ENCODE results near the gene FMNL3.

Gene FMNL3

DNA sequence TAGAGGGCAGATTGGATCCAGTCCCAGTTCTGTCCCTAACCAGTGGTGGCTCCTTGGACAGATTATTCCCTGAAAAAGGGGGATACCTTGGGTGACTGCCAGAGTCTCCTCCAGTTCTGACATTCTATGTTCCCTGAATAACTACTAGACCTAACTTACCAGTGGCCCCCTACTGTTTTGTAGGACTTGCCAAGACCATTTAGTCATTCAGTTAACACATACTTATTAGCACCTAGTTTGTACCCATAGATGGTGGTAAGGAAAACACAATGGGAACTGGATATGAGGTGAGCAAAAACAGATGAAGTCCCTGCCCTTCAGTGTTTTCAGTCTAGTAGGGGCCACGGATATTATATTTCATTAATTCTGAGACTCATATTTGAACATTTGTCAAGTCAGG, 80.4 kb downstream of the FMNL3 start:
- Histone ChIP-seq H3K4me3 (ENCODE audit: low read length in 2 of 2) (no peak overlapping the region), H3K9me3 (ENCODE audit: control insufficient read depth in 2 of 2, low read length in 2 of 2) (no peaks in the 10 kb centered on the region), H3K36me3 (ENCODE audit: control insufficient read depth in 2 of 2, insufficient read depth in 2 of 2, low read length in 2 of 2) (peaks cover 5 to 7% of the 10 kb centered on the region in 2 donors), H3K27me3 (ENCODE audit: control insufficient read depth in 1 of 2, insufficient read depth in 2 of 2, low read length in 2 of 2) (no peaks in the 10 kb centered on the region), H3K9ac (ENCODE audit: low read length in 2 of 2) (no peak overlapping the region), H3K27ac (ENCODE audit: low read length) (no peak overlapping the region), H3K4me1 (ENCODE audit: control insufficient read depth, insufficient read depth, low read length) (peaks cover 22% of the 10 kb centered on the region)

DNA sequence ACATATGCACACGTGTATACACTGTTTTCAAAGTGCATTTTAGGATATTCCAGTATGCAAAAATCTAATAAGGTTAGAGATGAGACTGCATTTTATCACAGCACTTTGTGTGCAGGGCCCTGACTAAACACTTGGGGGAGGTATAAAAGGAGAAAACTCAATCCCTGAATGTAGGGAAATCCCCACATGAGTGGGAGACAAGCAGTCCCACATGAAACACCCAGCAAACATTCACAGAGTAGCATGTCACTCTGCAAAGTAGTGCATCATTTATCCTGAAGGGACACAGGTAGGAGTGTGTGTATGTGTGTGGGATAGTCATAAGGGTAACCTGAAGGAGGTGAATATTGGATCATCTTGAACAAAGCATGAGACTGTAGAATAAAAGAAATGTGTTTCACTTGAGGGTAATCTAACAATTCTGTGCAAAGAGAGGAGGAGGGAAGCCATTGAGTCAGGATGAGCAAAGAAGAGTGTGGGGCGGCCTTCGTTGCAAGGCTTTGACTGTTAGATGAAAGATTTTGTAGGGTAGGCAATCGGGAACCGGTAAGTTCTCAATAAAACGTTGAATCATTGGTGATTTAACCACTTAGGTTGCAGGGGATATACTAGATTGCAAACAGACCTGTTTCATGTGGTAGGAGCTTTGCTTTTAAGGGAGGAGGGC, 80.9 kb downstream of the FMNL3 start:
- Histone ChIP-seq H3K9ac (ENCODE audit: low read length in 2 of 2) (no peak overlapping the region), H3K36me3 (ENCODE audit: control insufficient read depth in 2 of 2, insufficient read depth in 2 of 2, low read length in 2 of 2) (peaks cover 0 to 3% of the 10 kb centered on the region in 2 donors), H3K4me3 (ENCODE audit: low read length in 2 of 2) (no peak overlapping the region), H3K27ac (ENCODE audit: low read length) (no peak overlapping the region), H3K4me1 (ENCODE audit: control insufficient read depth, insufficient read depth, low read length) (peaks cover 26% of the 10 kb centered on the region), H3K27me3 (ENCODE audit: control insufficient read depth in 1 of 2, insufficient read depth in 2 of 2, low read length in 2 of 2) (no peaks in the 10 kb centered on the region), H3K9me3 (ENCODE audit: control insufficient read depth in 2 of 2, low read length in 2 of 2) (no peaks in the 10 kb centered on the region)

DNA sequence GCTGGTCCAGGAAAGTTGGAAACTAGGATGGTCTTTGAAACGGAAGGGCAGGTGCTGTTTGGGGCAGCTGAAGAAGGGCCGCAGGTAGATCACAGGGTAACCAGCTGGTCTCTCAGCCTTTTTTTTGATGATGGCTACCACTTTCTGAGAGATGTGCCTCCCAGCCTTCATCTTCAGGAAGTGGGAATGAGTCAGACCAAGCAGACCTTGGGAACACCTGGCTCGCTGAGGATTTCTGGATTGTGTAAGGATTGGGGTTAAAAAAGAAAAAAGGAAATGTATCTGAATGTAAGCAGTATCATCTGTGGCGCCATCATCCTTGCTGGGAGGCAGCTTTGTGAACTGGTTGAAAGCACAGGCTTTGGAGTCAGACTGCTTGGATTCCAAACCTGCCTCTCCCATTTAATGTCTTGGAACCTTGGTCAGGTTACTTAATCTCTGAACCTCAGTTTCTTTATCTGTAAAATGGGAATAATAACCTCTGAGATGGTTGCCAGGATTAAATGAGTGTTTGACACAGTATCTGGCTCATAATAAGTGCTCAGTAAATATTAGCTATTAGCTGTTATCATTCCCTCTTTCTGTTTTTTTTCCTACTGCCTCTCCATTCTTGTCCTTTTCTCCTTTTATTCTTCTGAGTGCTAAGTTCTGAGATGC, 82.2 kb downstream of the FMNL3 start:
- H3K27me3 ChIP-seq (ENCODE audit: control insufficient read depth in 1 of 2, insufficient read depth in 2 of 2, low read length in 2 of 2): no peaks in the 10 kb centered on the region
- H3K27ac ChIP-seq (ENCODE audit: low read length): peak overlapping the region; percentile 11
- no peak overlapping the region for H3K9ac ChIP-seq (ENCODE audit: low read length in 2 of 2)
- no peak overlapping the region for H3K4me3 ChIP-seq (ENCODE audit: low read length in 2 of 2)
- no peaks in the 10 kb centered on the region for H3K36me3 ChIP-seq (ENCODE audit: control insufficient read depth in 2 of 2, insufficient read depth in 2 of 2, low read length in 2 of 2)
- H3K9me3 ChIP-seq (ENCODE audit: control insufficient read depth in 2 of 2, low read length in 2 of 2): no peaks in the 10 kb centered on the region
- H3K4me1 ChIP-seq (ENCODE audit: control insufficient read depth, insufficient read depth, low read length): peaks cover 28% of the 10 kb centered on the region

DNA sequence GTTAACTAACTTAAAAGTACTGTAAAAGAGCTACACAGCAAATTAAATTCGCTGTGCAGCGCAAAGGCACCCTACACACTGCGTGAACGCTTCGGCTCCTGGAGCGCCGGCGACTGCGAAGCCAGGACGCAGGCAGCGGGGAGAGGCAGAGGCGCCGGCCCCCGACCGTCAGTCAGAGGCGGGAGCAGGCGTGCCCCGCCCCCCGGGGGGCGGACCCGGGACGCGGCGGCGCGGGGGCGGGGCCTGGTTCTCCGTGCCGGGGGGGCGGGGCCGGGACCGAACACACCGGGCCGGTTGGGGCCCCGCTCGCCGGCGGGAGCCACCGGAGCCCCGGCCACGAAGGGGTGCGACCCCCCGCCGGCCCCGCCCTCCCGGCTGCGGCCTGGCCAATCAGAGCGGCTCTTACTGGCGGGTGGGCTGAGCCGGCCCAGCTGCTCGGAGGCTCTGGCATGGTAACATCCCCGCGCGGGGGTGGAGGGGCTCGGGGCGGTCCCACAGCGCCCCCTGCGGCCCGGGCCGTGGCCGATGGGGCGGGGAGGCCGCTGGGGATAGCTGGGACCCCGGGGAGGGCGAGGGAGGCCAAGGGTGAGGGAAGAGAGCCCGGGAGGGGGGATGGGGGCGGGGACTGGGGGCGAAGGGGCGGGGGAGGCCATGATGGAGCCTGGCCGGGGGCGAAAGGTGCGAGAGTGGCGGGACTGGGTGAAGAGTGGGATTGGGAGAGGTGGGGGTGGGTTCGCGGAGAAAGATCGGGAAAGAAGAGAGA, 83.9 kb downstream of the FMNL3 start, which contains the start of gene PRPF40B:
Gene PRPF40B (plus strand): TSS at position 420 of the 763 bp plus-strand sequence. CDS start 30 bp downstream, at position 450.
- no peaks in the 10 kb centered on the region for H3K27me3 ChIP-seq (ENCODE audit: control insufficient read depth in 1 of 2, insufficient read depth in 2 of 2, low read length in 2 of 2)
- H3K4me1 ChIP-seq (ENCODE audit: control insufficient read depth, insufficient read depth, low read length): peaks cover 28% of the 10 kb centered on the region
- no peaks in the 10 kb centered on the region for H3K9me3 ChIP-seq (ENCODE audit: control insufficient read depth in 2 of 2, low read length in 2 of 2)
- H3K27ac ChIP-seq (ENCODE audit: low read length): peak within 1 kb of the TSS; percentile 83
- H3K9ac ChIP-seq (ENCODE audit: low read length in 2 of 2): peak within 1 kb of the TSS; percentile 81 to 88
- H3K36me3 ChIP-seq (ENCODE audit: control insufficient read depth in 2 of 2, insufficient read depth in 2 of 2, low read length in 2 of 2): no peaks in the 10 kb centered on the region
- peak within 1 kb of the TSS; percentile 84 to 97 for H3K4me3 ChIP-seq (ENCODE audit: low read length in 2 of 2)

DNA sequence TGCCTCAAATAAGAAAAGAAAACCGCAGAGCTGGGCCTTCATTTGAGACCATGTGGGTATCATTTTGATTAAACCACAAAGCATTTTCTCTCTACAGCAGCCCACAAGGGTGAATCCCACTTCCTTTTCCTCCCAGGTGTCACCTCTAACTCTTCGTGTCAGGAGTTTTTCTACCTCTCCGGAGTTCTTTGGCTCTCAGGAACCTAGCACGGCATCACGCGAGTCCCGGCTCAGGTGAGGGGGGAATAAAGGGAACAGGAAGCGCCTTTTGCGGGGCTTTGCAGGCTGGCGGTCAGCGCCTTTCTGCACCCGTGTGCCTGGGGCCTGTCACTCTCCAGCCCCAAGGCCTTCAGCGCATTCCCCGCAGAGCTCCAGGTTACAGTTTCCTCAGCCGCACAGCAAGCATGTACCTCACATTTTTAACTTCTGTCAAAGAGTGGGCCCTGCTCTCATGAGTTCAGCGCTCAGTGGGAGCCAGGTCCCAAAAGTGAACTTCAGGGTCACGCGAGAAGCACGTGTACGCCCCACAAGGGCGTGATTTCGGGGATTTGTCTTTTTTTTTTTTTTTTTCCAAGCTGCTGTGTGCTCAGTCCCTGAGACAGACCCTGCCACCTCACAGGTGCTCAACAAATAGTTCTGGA, 84.6 kb downstream of the FMNL3 start:
- peaks cover 28% of the 10 kb centered on the region for H3K4me1 ChIP-seq (ENCODE audit: control insufficient read depth, insufficient read depth, low read length)
- H3K36me3 ChIP-seq (ENCODE audit: control insufficient read depth in 2 of 2, insufficient read depth in 2 of 2, low read length in 2 of 2): no peaks in the 10 kb centered on the region
- peak overlapping the region; percentile 81 to 88 for H3K9ac ChIP-seq (ENCODE audit: low read length in 2 of 2)
- H3K27ac ChIP-seq (ENCODE audit: low read length): peak overlapping the region; percentile 83
- H3K4me3 ChIP-seq (ENCODE audit: low read length in 2 of 2): peak overlapping the region; percentile 84 to 97
- H3K9me3 ChIP-seq (ENCODE audit: control insufficient read depth in 2 of 2, low read length in 2 of 2): no peaks in the 10 kb centered on the region
- no peaks in the 10 kb centered on the region for H3K27me3 ChIP-seq (ENCODE audit: control insufficient read depth in 1 of 2, insufficient read depth in 2 of 2, low read length in 2 of 2)

DNA sequence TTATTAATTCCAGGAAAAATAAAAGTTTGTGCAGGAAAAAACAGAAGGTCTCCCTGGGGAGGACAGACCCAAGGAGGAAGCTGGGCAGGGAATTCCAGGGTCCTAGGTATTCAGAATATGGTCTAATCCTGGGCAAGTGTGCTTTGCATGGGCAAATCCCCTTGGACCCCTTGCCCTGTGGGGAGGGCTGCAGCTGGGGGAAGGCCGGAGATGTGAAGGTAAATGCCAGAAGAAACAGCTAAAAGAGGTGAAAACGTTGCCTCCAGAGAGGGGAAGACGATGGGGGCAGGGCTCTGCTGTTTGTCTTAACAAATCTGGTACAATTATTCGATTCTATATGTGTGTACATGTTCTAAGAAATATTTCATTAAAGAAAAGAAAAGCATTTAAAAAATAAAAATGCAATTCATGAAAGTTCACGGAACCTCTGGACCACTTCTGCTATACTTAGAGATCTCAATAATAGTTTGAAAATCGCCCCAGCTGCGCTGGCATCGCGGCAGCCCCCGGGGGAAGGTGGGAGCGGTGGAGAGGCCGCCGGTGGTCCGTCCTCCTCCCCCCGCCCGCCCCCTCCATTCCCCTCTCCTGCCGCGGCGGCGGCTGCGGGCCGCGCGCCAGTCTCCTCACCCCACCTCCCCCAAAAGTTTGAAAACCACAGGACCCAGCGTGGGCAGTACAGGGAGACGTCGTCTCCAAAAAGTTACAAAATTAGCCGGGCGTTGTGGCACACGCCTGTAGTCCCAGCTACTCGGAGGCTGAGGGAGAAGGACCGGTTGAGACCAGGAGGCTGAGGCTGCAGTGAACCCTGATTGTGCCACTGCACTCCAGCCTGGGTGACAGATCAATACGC, 85.3 kb downstream of the FMNL3 start:
- peak overlapping the region; percentile 83 for H3K27ac ChIP-seq (ENCODE audit: low read length)
- H3K4me1 ChIP-seq (ENCODE audit: control insufficient read depth, insufficient read depth, low read length): peaks cover 28% of the 10 kb centered on the region
- H3K36me3 ChIP-seq (ENCODE audit: control insufficient read depth in 2 of 2, insufficient read depth in 2 of 2, low read length in 2 of 2): no peaks in the 10 kb centered on the region
- peak overlapping the region; percentile 81 to 88 for H3K9ac ChIP-seq (ENCODE audit: low read length in 2 of 2)
- no peaks in the 10 kb centered on the region for H3K27me3 ChIP-seq (ENCODE audit: control insufficient read depth in 1 of 2, insufficient read depth in 2 of 2, low read length in 2 of 2)
- no peaks in the 10 kb centered on the region for H3K9me3 ChIP-seq (ENCODE audit: control insufficient read depth in 2 of 2, low read length in 2 of 2)
- peak overlapping the region; percentile 84 to 97 for H3K4me3 ChIP-seq (ENCODE audit: low read length in 2 of 2)

DNA sequence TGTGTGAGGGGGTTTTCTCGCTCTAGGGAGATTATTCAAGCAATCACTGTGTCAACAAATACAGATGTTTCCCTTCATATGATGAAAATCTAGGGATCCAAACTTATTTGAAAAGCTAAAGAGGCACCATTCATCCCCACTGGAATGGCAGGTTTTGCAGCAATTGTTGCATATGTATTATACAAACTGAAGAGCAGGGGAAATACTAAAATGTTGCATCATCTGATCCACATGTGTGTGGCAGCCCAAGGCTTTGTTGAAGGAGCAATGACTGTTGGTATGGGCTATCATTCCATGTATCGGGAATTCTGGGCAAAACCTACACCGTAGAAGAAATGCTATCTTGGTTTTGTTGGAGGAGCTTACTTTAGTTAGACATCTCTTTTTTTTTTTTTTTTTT, 87.9 kb downstream of the FMNL3 start:
- no peak overlapping the region for H3K9ac ChIP-seq (ENCODE audit: low read length in 2 of 2)
- no peak overlapping the region for H3K27ac ChIP-seq (ENCODE audit: low read length)
- H3K36me3 ChIP-seq (ENCODE audit: control insufficient read depth in 2 of 2, insufficient read depth in 2 of 2, low read length in 2 of 2): no peaks in the 10 kb centered on the region
- no peaks in the 10 kb centered on the region for H3K27me3 ChIP-seq (ENCODE audit: control insufficient read depth in 1 of 2, insufficient read depth in 2 of 2, low read length in 2 of 2)
- peaks cover 23% of the 10 kb centered on the region for H3K4me1 ChIP-seq (ENCODE audit: control insufficient read depth, insufficient read depth, low read length)
- H3K9me3 ChIP-seq (ENCODE audit: control insufficient read depth in 2 of 2, low read length in 2 of 2): no peaks in the 10 kb centered on the region
- H3K4me3 ChIP-seq (ENCODE audit: low read length in 2 of 2): no peak overlapping the region

DNA sequence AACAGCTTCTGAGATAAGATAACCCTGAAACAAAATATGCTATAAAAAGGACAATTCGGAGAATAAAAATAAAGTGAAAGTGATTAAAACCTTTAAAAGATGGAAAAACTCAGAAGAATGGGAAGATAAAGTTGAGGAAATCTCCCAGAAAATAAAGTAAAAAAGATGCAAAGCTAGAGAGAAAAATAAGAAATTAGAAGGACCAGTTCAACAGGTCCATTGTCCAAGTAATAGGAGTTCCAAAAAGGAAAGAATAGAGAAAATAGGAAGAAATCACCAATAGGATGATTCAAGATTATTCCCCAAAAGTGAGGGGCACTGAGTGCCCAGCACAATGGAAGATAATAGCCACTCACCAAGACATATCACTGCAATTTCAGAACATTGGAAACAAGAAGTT, 88.6 kb downstream of the FMNL3 start:
- Histone ChIP-seq H3K4me3 (ENCODE audit: low read length in 2 of 2) (no peak overlapping the region), H3K4me1 (ENCODE audit: control insufficient read depth, insufficient read depth, low read length) (peaks cover 17% of the 10 kb centered on the region), H3K27ac (ENCODE audit: low read length) (no peak overlapping the region), H3K9ac (ENCODE audit: low read length in 2 of 2) (no peak overlapping the region), H3K27me3 (ENCODE audit: control insufficient read depth in 1 of 2, insufficient read depth in 2 of 2, low read length in 2 of 2) (no peaks in the 10 kb centered on the region), H3K9me3 (ENCODE audit: control insufficient read depth in 2 of 2, low read length in 2 of 2) (no peaks in the 10 kb centered on the region), H3K36me3 (ENCODE audit: control insufficient read depth in 2 of 2, insufficient read depth in 2 of 2, low read length in 2 of 2) (no peaks in the 10 kb centered on the region)

DNA sequence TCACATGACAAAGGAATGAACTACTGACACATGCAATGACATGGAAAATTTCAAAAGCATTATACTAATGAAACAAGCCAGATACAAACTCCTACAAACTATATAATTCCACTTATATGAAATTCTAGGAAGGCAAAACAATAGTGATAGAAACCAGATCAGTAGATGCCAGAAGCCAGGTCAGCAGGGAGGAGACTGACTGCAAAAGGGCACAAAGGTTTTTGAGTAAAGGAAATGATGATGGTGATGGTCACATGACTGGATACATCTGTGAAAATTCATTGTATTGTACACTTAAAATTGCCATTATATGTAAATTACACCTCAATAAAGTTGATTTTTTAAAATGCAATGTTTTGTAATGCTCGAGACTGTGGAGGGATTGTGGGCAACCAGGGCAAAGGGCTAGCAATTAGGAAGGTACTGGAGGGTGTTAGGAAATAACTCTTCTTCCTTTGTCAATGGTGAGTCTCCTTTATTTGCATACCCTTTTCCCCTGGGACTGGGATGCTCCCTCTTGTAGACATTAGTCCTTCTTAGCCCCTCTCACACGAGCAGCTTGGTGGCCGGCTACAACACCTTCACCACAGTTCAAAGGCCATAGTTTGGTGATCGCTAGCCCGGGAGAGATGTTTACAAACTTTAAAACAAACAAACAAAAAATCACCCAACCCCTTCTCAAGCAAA, 90.5 kb downstream of the FMNL3 start:
- H3K27me3 ChIP-seq (ENCODE audit: control insufficient read depth in 1 of 2, insufficient read depth in 2 of 2, low read length in 2 of 2): no peaks in the 10 kb centered on the region
- H3K9me3 ChIP-seq (ENCODE audit: control insufficient read depth in 2 of 2, low read length in 2 of 2): no peaks in the 10 kb centered on the region
- H3K9ac ChIP-seq (ENCODE audit: low read length in 2 of 2): no peak overlapping the region
- H3K27ac ChIP-seq (ENCODE audit: low read length): no peak overlapping the region
- H3K36me3 ChIP-seq (ENCODE audit: control insufficient read depth in 2 of 2, insufficient read depth in 2 of 2, low read length in 2 of 2): no peaks in the 10 kb centered on the region
- H3K4me1 ChIP-seq (ENCODE audit: control insufficient read depth, insufficient read depth, low read length): peaks cover 5% of the 10 kb centered on the region
- H3K4me3 ChIP-seq (ENCODE audit: low read length in 2 of 2): no peak overlapping the region
